Right cardiac atrium (tissue), 5 donors: ENCODE data around the gene EYA2. TPM values are rescaled to one million over a fixed set of nuclear protein-coding genes. Genes with fewer than 3 reads are reported as not detected.
"Not testable (repeated sequence)": the region's sequence is repeated elsewhere in the genome, so short reads cannot be mapped to it uniquely, and the experiment has no call there.

ENCODE experiments used
- ATAC-seq, 2 donors: fragments of 200-7000 bp; cut with Tn5 transposase; one replicate each; pipeline versions ENCODE4 v1.8.0 to v1.9.1; 2020; ENCODE audit warnings: moderate library complexity in 2 of 2, mild to moderate bottlenecking in 1 of 2
- DNase-seq, 3 donors: peaks; one replicate each; pipeline ENCODE4 v3.0.0-alpha.2; 2020
- H3K27ac ChIP-seq: one replicate; pipeline ENCODE4 v1.5.1; 2013; ENCODE audit warnings: mild to moderate bottlenecking, low read length, control low read depth, moderate library complexity
- H3K27me3 ChIP-seq: one replicate; pipeline ENCODE4 v1.6.1; 2013; ENCODE audit not compliant: control insufficient read depth, insufficient read depth
- H3K4me1 ChIP-seq: one replicate; pipeline ENCODE4 v1.6.1; 2013; ENCODE audit warnings: low read length; ENCODE audit not compliant: control insufficient read depth, insufficient read depth
- H3K4me3 ChIP-seq: one replicate; pipeline ENCODE4 v1.5.1; 2013; ENCODE audit warnings: low read length, control low read depth
- H3K9me3 ChIP-seq: one replicate; pipeline ENCODE4 v1.6.1; 2013; ENCODE audit warnings: low read length; ENCODE audit not compliant: control insufficient read depth
- WGBS: extraction: QIAGEN DNeasy Blood & Tissue Kit; methylation state at CpG from one replicate; pipeline ENCODE4 v1.1.7; 2013; 5-methylcytosine and 5-hydroxymethylcytosine counted together
- intact Hi-C, 4 donors: fragments of 100-400 bp; cut with DNase I; formaldehyde crosslinking; loops; one replicate each; pipeline versions ENCODE4 v1.11.0 to v1.14.0; 2022 to 2023
- polyA plus RNA-seq: library from polyadenylated mRNA; stranded (reverse); fragments of 200-250 nt; gene quantifications from one replicate; pipeline ENCODE4 v1.2.3, GENCODE V29; 2013
- total RNA-seq, 4 donors: library from RNA; stranded (reverse); fragmentation: NEBNext Ultra II Directional; extraction: Animal tissue kit (Norgen Biotek cat#: 25700); gene quantifications; one replicate each; pipeline ENCODE4 v1.2.1, GENCODE V29; 2021
- donor health status: healthy with polysubstance abuse.
- donor health status: DM: no; HTN: yes; CAD: no.
- donor health status: DM: no; HTN: no; CAD: no.
- donor health status: DM: no; HTN: yes; CAD: no; lungs with severe emphysema.
- donor health status: DM: yes; HTN: yes; CAD: no.

Gene EYA2
- total and polyA plus RNA-seq, 5 donors: 1.6 to 3.7 (median 3.4) TPM

DNA sequence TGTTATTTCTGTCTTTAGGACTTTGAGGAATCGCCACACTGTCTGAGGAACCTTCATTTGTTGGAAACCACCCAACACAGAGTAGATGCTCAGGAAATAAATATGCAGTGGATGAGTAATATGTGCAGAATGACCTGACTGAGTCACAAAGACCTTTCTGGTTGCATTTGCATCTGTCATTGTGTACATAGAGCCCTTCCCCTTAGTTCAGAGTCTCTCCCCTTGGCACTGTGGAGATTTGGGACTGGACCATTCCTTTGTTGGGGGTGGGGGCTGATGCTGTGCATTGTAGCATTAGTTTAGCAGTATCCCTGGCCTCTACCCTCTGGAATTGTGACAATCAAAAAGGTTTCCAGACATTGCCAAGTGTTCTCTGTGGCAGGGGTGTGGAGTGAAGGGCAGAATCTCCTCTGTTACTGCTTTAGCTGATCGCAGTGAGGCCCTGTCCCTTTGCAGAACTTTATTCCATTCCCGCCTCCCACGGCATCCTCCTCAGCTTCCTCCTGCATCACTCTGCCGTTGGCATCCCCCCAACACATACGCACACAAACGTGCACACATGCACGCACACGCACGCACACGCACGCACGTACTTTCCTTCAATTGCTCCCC, 64.5 kb downstream of the EYA2 start:
- 72% methylated on average over 13 of the region's 13 CpGs for WGBS
- DNase-seq (no peak), ATAC-seq (no peak)
- Histone ChIP-seq H3K4me1 (no peaks in the 10 kb centered on the region), H3K9me3 (no peaks in the 10 kb centered on the region), H3K27me3 (no peaks in the 10 kb centered on the region), H3K4me3 (no peak overlapping the region), H3K27ac (no peak overlapping the region)
- intact Hi-C loops: no loop called here

DNA sequence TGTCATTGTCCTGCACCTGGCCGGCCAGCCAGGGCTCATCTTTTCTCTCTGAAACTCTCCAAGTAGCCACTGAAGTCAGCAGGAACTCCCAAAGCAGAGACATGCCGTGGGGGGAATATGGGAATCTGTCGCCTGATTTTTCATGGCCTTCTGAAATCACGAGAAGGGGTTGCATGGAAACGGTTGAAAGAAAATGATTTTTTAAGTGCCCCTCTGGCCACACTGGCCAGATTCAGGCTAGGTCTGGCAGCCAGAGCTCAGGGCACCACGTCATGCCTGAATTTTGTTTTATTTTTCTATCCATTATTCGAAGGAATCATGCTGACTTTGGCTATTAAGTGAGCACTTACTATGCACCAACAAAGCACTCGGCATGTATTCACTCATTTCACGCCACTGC, 65.2 kb downstream of the EYA2 start:
- DNase-seq (no peak), ATAC-seq (no peak)
- H3K4me1 ChIP-seq: no peaks in the 10 kb centered on the region
- H3K27ac ChIP-seq: no peak overlapping the region
- 84% methylated on average over 9 of the region's 9 CpGs for WGBS
- no peak overlapping the region for H3K4me3 ChIP-seq
- no peaks in the 10 kb centered on the region for H3K27me3 ChIP-seq
- H3K9me3 ChIP-seq: no peaks in the 10 kb centered on the region
- intact Hi-C loops: no loop called here

DNA sequence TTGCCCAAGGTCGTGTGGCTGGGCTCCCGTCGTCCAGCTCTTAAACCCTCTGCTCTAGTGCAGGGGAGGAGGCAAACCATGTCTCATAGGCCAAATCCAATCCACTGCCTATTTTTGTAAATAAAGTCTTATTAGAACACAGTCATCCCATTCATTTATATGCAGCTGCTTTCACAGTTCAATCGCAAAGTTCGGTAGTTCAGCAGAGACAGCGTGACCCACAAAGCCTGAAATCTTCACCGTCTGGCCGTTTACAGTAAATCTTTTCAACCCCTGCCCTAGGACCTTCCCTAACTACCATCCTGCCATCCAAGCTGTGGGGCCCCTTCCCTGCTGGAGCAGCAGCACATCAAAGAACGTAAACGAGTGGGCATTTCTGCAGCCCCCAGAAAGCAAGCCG, 65.9 kb downstream of the EYA2 start:
- ATAC-seq (no peak), DNase-seq (no peak)
- Histone ChIP-seq H3K4me3 (no peak overlapping the region), H3K9me3 (no peaks in the 10 kb centered on the region), H3K27me3 (no peaks in the 10 kb centered on the region), H3K27ac (no peak overlapping the region), H3K4me1 (no peaks in the 10 kb centered on the region)
- 69% methylated on average over 11 of the region's 11 CpGs for WGBS
- intact Hi-C loops: no loop called here

DNA sequence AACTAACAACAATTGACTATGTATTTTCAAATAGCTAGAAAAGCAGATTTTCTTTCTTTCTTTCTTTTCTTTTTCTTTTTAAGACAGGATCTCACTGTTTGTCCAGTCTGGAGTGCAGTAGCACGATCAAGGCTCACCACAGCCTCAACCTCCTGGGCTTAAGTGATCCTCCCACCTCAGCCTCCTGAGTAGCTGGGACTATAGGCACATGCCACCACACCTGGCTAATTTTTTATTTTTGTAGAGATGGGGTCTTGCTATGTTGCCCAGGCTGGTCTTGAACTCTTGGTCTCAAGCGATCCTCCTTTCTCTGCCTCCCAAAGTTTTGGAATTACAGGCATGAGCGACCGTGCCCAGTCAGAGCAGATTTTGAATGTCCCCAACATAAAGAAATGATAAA, 67.3 kb downstream of the EYA2 start:
- intact Hi-C loops, H3K27me3 ChIP-seq, ATAC-seq, DNase-seq, H3K9me3 ChIP-seq, H3K4me3 ChIP-seq, H3K4me1 ChIP-seq, H3K27ac ChIP-seq: not testable (repeated sequence)
- WGBS: 97% methylated on average over 4 of the region's 4 CpGs

DNA sequence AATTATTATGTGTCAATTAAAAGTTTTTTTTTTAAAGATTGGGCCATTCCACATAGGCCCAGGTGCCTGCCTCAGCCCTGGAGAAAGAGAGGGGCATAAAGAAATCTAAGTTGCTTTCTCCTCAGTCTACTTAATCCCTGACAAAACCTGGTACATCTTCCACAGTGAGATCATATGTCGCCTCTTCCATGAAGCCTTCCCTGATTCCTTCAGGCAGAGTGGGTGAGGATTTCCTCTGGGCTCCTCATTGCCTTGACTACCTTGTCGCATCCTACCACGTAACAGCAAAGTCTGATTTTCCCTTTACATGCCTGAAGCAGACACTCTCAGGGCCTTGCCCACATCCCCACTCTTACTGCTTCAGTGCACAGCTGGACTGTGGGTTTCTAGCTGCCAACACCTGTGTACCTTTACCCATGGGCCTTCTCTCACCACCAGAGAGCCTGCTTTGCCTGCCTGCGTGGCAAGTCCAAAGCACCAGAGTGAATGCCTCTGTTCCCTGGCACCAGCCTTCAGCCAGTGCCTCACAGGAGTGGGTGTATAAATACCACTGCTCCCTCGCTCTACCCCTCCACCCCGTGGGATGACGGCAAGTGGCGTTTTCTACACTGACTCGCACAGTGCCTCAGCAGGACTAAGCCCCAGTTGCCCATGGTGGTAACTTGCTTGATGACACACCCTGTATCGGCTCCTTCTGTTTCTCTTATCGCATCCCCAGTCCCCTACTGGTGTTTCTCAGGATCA, 68.0 kb downstream of the EYA2 start:
- 74% methylated on average over 11 of the region's 11 CpGs for WGBS
- no peak overlapping the region for H3K4me3 ChIP-seq
- H3K9me3 ChIP-seq: no peaks in the 10 kb centered on the region
- H3K27ac ChIP-seq: no peak overlapping the region
- DNase-seq (no peak), ATAC-seq (no peak)
- intact Hi-C loops: no loop called here
- H3K4me1 ChIP-seq: no peaks in the 10 kb centered on the region
- no peaks in the 10 kb centered on the region for H3K27me3 ChIP-seq

DNA sequence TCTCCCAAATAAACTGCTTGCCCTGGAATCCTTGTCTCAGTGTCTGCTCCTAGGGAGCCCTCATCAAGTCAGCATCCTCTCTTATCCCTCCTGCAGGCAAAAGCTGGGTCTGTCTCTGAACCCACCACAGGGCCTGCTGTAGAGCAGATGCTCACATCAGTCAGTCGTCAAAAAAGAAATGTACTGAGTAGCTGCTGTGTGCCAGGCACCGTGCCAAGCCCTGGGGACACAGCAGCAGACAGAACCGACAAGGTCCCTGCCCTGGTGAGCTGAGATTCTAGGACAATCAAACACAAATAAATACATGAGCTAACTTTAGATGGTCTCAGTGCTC, 68.5 kb downstream of the EYA2 start:
- Histone ChIP-seq H3K4me3 (no peak overlapping the region), H3K4me1 (no peaks in the 10 kb centered on the region), H3K9me3 (no peaks in the 10 kb centered on the region), H3K27me3 (no peaks in the 10 kb centered on the region), H3K27ac (no peak overlapping the region)
- 42% methylated on average over 3 of the region's 3 CpGs for WGBS
- DNase-seq (no peak), ATAC-seq (no peak)
- intact Hi-C loops: no loop called here

DNA sequence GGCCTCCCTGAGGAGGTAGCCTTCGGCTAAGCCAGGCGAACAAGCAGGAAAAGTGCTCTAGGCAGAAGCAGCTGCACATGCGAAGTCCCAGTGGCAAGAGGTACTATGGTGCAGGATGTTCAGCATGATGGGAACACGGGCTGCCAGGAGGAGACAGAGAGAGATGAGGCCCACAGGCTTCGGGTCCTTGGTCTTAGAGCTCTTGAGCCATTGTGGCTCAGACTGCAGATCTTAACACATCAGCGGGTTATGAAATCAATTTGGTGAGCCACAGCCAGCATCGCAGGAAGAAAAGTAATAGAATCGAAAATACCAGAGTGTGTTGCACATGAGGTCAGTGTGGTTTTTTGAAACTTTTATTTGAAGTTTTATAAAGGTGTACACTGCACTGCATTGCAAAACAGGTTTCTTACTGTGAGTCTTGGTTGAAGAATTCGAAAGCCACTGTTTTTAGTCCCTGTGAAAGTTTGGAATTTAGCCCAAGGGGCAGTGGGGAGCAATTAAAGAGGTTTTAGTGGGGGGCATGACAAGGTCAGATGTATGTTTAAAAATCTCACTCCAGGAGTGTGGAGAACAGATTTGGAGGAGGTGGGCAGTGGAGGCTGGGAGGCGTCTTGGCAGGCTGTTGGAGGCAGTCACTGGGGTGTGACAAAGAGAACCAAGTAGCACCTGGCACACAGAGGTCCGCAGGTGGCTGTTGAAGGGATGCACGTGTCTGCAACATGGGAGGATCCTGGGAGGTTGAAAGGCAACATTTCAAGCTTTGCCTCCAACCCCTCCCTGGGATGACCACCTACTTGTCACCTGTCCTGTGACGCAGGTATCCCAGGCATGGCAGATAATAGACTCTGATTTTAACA, 69.3 kb downstream of the EYA2 start:
- 82% methylated on average over 13 of the region's 13 CpGs for WGBS
- Histone ChIP-seq H3K27me3 (no peaks in the 10 kb centered on the region), H3K27ac (no peak overlapping the region)

DNA sequence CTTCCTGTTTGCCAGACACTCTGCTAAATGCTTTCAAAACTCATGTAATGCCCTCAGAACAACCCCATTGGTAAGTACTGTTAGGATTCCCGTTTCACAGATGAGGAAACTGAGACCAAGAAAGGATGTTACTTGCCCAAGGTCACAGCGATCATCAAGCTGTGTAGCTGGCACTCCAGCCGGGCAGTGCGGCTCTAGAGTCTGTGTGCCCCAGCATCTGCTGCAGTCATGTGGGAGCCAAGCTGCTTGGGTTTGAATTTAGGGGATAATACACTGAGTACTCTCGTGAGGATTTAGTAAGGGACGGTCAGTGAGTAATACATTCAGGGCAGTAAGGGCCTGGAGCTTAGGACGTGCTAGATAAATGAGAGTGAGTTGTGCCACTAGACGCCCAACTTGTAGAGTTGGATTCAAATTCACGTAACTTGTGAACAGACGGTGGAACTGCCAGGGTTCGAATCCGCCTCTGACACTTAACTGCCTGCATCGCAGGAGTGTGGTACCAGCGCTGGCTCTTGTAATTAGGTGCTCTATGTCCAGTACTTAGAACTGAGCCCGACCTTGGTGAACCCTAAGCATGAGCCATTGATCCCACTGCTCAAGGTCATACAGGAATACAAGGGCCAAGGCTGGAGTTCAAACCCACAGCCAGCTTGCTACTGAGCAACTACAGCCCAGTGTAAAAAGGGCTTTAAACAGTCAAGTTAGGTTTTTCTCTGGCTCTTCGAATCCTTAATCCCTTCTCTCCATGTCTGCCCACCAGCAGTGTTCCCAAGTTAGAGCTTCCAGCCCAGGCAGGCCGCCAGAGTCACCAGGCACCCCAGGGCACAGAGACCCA, 70.2 kb downstream of the EYA2 start:
- intact Hi-C loops: no loop called here
- H3K9me3 ChIP-seq: no peaks in the 10 kb centered on the region
- 91% methylated on average over 17 of the region's 17 CpGs for WGBS
- no peaks in the 10 kb centered on the region for H3K4me1 ChIP-seq
- ATAC-seq (no peak), DNase-seq (no peak)
- H3K27me3 ChIP-seq: no peaks in the 10 kb centered on the region
- H3K4me3 ChIP-seq: no peak overlapping the region
- H3K27ac ChIP-seq: no peak overlapping the region

More for the DNA sequence above, 69.3 kb downstream of the EYA2 start:
- DNase-seq: no peak
- H3K9me3 ChIP-seq: no peaks in the 10 kb centered on the region
- intact Hi-C loops: no loop called here
- no peak for ATAC-seq
- H3K4me3 ChIP-seq: no peak overlapping the region
- H3K4me1 ChIP-seq: no peaks in the 10 kb centered on the region

DNA sequence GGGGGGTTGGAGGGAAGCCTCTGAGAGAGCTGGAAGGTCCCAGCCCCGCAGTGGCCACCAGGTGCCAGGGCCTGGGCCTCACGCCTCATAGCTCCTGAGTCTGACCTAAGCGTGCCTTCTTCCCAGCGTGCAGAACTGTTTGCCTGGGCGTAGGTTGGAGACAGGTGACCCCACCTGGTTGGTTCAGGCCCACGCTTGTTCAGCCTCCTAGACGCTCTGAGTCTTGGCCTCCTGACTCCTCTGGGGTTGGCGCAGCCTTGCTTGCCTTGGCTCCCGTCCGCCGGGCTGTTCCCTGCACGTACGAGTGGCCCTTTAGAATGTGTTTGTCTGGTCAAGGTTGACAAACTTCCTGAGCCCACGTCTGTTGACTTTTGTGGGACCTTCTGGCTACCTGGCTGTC, 70.8 kb downstream of the EYA2 start:
- Histone ChIP-seq H3K27ac (no peak overlapping the region), H3K4me1 (no peaks in the 10 kb centered on the region), H3K4me3 (no peak overlapping the region), H3K27me3 (no peaks in the 10 kb centered on the region), H3K9me3 (no peaks in the 10 kb centered on the region)
- intact Hi-C loops: no loop called here
- WGBS: 72% methylated on average over 14 of the region's 14 CpGs
- ATAC-seq (no peak), DNase-seq (no peak)

DNA sequence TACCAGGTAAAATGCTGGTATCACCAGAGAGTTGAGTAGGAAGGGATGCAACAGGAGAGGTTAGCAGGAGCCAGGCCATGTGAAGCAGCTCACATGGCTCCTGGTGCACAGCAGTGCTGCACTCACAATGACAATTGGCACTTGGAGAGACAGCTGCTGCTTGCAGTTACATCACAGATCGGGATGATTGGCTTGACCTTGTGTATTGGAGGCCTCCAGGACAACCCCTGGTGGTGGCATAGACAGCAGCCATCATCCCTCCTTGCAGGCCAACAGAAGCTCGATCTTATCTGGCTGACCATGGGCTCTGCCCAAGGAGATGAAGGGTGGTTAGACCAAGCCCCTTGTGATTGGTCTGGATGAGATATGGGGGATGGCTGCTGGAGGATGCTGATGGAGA, 73.0 kb downstream of the EYA2 start:
- 64% methylated on average over 2 of the region's 2 CpGs for WGBS

More for the DNA sequence above, 73.0 kb downstream of the EYA2 start:
- Histone ChIP-seq H3K27me3 (no peaks in the 10 kb centered on the region), H3K4me1 (no peaks in the 10 kb centered on the region), H3K27ac (no peak overlapping the region), H3K9me3 (no peaks in the 10 kb centered on the region), H3K4me3 (no peak overlapping the region)
- intact Hi-C loops: no loop called here
- ATAC-seq: no peak
- DNase-seq: no peak
